H9 (cell line): Measurements from ENCODE around the gene TTC1. TPM values are rescaled to one million over a fixed set of nuclear protein-coding genes. Genes with fewer than 3 reads are reported as not detected.

Source experiments
- DNase-seq: peaks from one replicate; pipeline ENCODE4 v3.0.0-alpha.2; 2017
- H2AFZ ChIP-seq: one replicate; pipeline ENCODE4 v1.6.1; 2013; ENCODE audit warnings: mild to moderate bottlenecking, low read length, control low read depth, moderate library complexity
- H2AK5ac ChIP-seq: 2 replicates; pipeline ENCODE4 v1.6.1; 2013; ENCODE audit warnings: low read length, control low read depth, mixed read lengths; ENCODE audit not compliant: insufficient read length
- H2BK120ac ChIP-seq: one replicate; pipeline ENCODE4 v1.6.1; 2013; ENCODE audit warnings: low read depth, mild to moderate bottlenecking, low read length, control low read depth, inconsistent platforms; ENCODE audit not compliant: poor library complexity, severe bottlenecking
- H2BK12ac ChIP-seq: 2 replicates; pipeline ENCODE4 v1.6.1; 2013; ENCODE audit warnings: low read length, control low read depth, mixed read lengths, low read depth; ENCODE audit not compliant: insufficient read length
- H2BK15ac ChIP-seq: 2 replicates; pipeline ENCODE4 v1.6.1; 2013; ENCODE audit warnings: low read depth, low read length, control low read depth
- H2BK20ac ChIP-seq: one replicate; pipeline ENCODE4 v1.6.1; 2013; ENCODE audit warnings: low read depth, mild to moderate bottlenecking, low read length, control low read depth, inconsistent platforms; ENCODE audit not compliant: poor library complexity, severe bottlenecking
- H2BK5ac ChIP-seq: 2 replicates; pipeline ENCODE4 v1.6.1; 2013; ENCODE audit warnings: low read length, control low read depth, mixed read lengths; ENCODE audit not compliant: insufficient read length
- H3K14ac ChIP-seq: 2 replicates; pipeline ENCODE4 v1.6.1; 2013; ENCODE audit warnings: low read length, control low read depth; ENCODE audit not compliant: insufficient read depth
- H3K18ac ChIP-seq: 2 replicates; pipeline ENCODE4 v1.6.1; 2013; ENCODE audit warnings: low read depth, mild to moderate bottlenecking, mixed read lengths, low read length, control low read depth; ENCODE audit not compliant: insufficient read length
- H3K23ac ChIP-seq: 2 replicates; pipeline ENCODE4 v1.6.1; 2013; ENCODE audit warnings: low read length, control low read depth, mixed read lengths, low read depth; ENCODE audit not compliant: insufficient read length
- H3K23me2 ChIP-seq: 2 replicates; pipeline ENCODE4 v1.6.1; 2013; ENCODE audit warnings: low read depth, mild to moderate bottlenecking, mixed read lengths, low read length, control low read depth; ENCODE audit not compliant: insufficient read length, poor library complexity, severe bottlenecking
- H3K27ac ChIP-seq: 2 replicates; pipeline ENCODE4 v1.5.1; 2013; ENCODE audit warnings: low read length, control low read depth, mixed read lengths, low read depth; ENCODE audit not compliant: insufficient read length
- H3K27me3 ChIP-seq: 2 replicates; pipeline ENCODE4 v1.6.1; 2013; ENCODE audit warnings: low read length, control low read depth, inconsistent platforms; ENCODE audit not compliant: insufficient read depth
- H3K4ac ChIP-seq: 2 replicates; pipeline ENCODE4 v1.6.1; 2013; ENCODE audit warnings: low read depth, mild to moderate bottlenecking, control low read depth, inconsistent platforms, low read length, moderate library complexity
- H3K4me1 ChIP-seq: 2 replicates; pipeline ENCODE4 v1.6.1; 2013; ENCODE audit warnings: low read length, control low read depth, inconsistent platforms; ENCODE audit not compliant: insufficient read depth
- H3K4me2 ChIP-seq: 2 replicates; pipeline ENCODE4 v1.6.1; 2013; ENCODE audit warnings: low read length, control low read depth, mixed read lengths; ENCODE audit not compliant: insufficient read length, insufficient read depth
- H3K56ac ChIP-seq: 2 replicates; pipeline ENCODE4 v1.6.1; 2013; ENCODE audit warnings: low read depth, mild to moderate bottlenecking, mixed read lengths, low read length, control low read depth; ENCODE audit not compliant: insufficient read length
- H3K79me1 ChIP-seq: 2 replicates; pipeline ENCODE4 v1.6.1; 2013; ENCODE audit warnings: low read depth, mild to moderate bottlenecking, moderate library complexity, low read length, control low read depth, inconsistent platforms; ENCODE audit not compliant: insufficient read depth, poor library complexity, severe bottlenecking
- H3K79me2 ChIP-seq: 2 replicates; pipeline ENCODE4 v1.6.1; 2013; ENCODE audit warnings: low read length, control low read depth, inconsistent platforms; ENCODE audit not compliant: insufficient read depth
- H3K9ac ChIP-seq: 2 replicates; pipeline ENCODE4 v1.6.1; 2013; ENCODE audit warnings: low read length, control low read depth, mixed read lengths; ENCODE audit not compliant: insufficient read length; ENCODE audit errors: extremely low read depth
- H3K9me3 ChIP-seq: one replicate; pipeline ENCODE4 v1.6.1; 2013; ENCODE audit warnings: low read depth, low read length, inconsistent platforms; ENCODE audit not compliant: control insufficient read depth
- H3T11ph ChIP-seq: one replicate; pipeline ENCODE4 v1.6.1; 2013; ENCODE audit warnings: mild to moderate bottlenecking, low read length, control low read depth, inconsistent platforms
- H4K20me1 ChIP-seq: one replicate; pipeline ENCODE4 v1.6.1; 2013; ENCODE audit not compliant: control insufficient read depth, insufficient read length, insufficient read depth
- H4K5ac ChIP-seq: 2 replicates; pipeline ENCODE4 v1.6.1; 2013; ENCODE audit warnings: low read depth, mild to moderate bottlenecking, mixed read lengths, low read length, control low read depth; ENCODE audit not compliant: insufficient read length
- H4K8ac ChIP-seq: replicated peaks from 2 replicates; pipeline ENCODE4 v1.6.1; 2013; ENCODE audit warnings: low read length, control low read depth, mixed read lengths, low read depth; ENCODE audit not compliant: insufficient read length
- H4K91ac ChIP-seq: 2 replicates; pipeline ENCODE4 v1.6.1; 2013; ENCODE audit warnings: low read depth, mild to moderate bottlenecking, moderate library complexity, mixed read lengths, low read length, control low read depth; ENCODE audit not compliant: insufficient read length
- H3K27ac Mint-ChIP-seq, 3 experiments: 2 replicates in 2 of 3; 3 replicates in 1 of 3; pipeline ENCODE4 v1.8.0; 2020 to 2021; ENCODE audit warnings: mixed read lengths in 3 of 3, mild to moderate bottlenecking in 1 of 3, moderate library complexity in 1 of 3
- H3K27me3 Mint-ChIP-seq: 2 replicates; pipeline ENCODE4 v1.8.0; 2021; ENCODE audit warnings: low read depth, mild to moderate bottlenecking, moderate library complexity, mixed read lengths
- H3K36me3 Mint-ChIP-seq, 3 experiments: 2 replicates in 2 of 3; 3 replicates in 1 of 3; pipeline ENCODE4 v1.8.0; 2020 to 2021; ENCODE audit warnings: low read depth in 3 of 3, mixed read lengths in 3 of 3; ENCODE audit not compliant: insufficient read depth in 1 of 3
- H3K4me1 Mint-ChIP-seq, 2 experiments: 2 replicates each; pipeline ENCODE4 v1.8.0; 2020; ENCODE audit warnings: mixed read lengths in 2 of 2
- H3K4me3 Mint-ChIP-seq, 2 experiments: 2 replicates in 1 of 2; 3 replicates in 1 of 2; pipeline ENCODE4 v1.8.0; 2020 to 2021; ENCODE audit warnings: mild to moderate bottlenecking in 2 of 2, mixed read lengths in 2 of 2, moderate library complexity in 1 of 2
- H3K9me3 Mint-ChIP-seq, 2 experiments: 2 replicates in 1 of 2; 3 replicates in 1 of 2; pipeline ENCODE4 v1.8.0; 2020; ENCODE audit warnings: mild to moderate bottlenecking in 2 of 2, mixed read lengths in 2 of 2, moderate library complexity in 1 of 2
- CTCF ChIP-seq: fragments of 200-600 bp; sonication (generic); conservative IDR thresholded peaks from 3 replicates; pipeline ENCODE4 v1.8.0; 2021; ENCODE audit warnings: antibody characterized with exemption, mild to moderate bottlenecking
- WGBS: extraction: QIAGEN DNeasy Blood & Tissue Kit; methylation state at CpG from one replicate; pipeline ENCODE4 v1.1.7; 2013; ENCODE audit warnings: missing lambda C conversion rate, low lambda C conversion rate, mixed read lengths; ENCODE audit not compliant: insufficient read length; ENCODE audit errors: extremely low coverage; 5-methylcytosine and 5-hydroxymethylcytosine counted together
- total RNA-seq: library from RNA; stranded (reverse); gene quantifications from 2 replicates; pipeline ENCODE4 v1.2.1, GENCODE V29; 2021

The TTC1 gene
- total RNA-seq, 1 experiment from 2014 or later: 62.6 TPM

- peak overlapping the region in 1 of 3 experiments; percentile 41; a peak in 2 of 7 replicates for H3K27ac Mint-ChIP-seq
- no peak overlapping the region for H2AK5ac ChIP-seq
- H3K27me3 ChIP-seq: no peaks in the 10 kb centered on the region
- no peak overlapping the region for H2BK5ac ChIP-seq
- H3K4ac ChIP-seq: no peak overlapping the region
- no peak overlapping the region for H2BK15ac ChIP-seq
- no peak overlapping the region for H3K18ac ChIP-seq
- H3K56ac ChIP-seq: no peak overlapping the region
- no peak overlapping the region for H4K91ac ChIP-seq
- H2BK120ac ChIP-seq: no peak overlapping the region
- H3K4me1 ChIP-seq: no peaks in the 10 kb centered on the region
- H4K5ac ChIP-seq: no peak overlapping the region
- no peak overlapping the region for H2AFZ ChIP-seq
- no peaks in the 10 kb centered on the region for H3K9me3 Mint-ChIP-seq
- H3K23ac ChIP-seq: no peak overlapping the region
- H2BK20ac ChIP-seq: no peak overlapping the region
- H3K9ac ChIP-seq: no peak overlapping the region
- DNase-seq: no peak
- H3K36me3 Mint-ChIP-seq: peaks cover 4 to 35% (median 34%) of the 10 kb centered on the region in 3 experiments; a peak in 6 of 7 replicates
- H2BK12ac ChIP-seq: no peak overlapping the region
- TF ChIP-seq CTCF: no peak
- no peaks in the 10 kb centered on the region for H3K9me3 ChIP-seq
- H3K27me3 Mint-ChIP-seq: no peaks in the 10 kb centered on the region
- peaks cover 6% of the 10 kb centered on the region for H3K79me1 ChIP-seq
- no CpG with 5 or more reads among the region's 3 CpGs for WGBS
- no peaks in the 10 kb centered on the region for H4K20me1 ChIP-seq
- no peak overlapping the region for H4K8ac ChIP-seq
- H3K23me2 ChIP-seq: no peaks in the 10 kb centered on the region
- peaks cover 4% of the 10 kb centered on the region; the same call in 1 of the 2 replicates for H3K79me2 ChIP-seq
- H3K4me3 Mint-ChIP-seq: no peak overlapping the region
- H3K4me2 ChIP-seq: no peak overlapping the region
- H3K14ac ChIP-seq: no peak overlapping the region
- H3K27ac ChIP-seq: no peak overlapping the region
- H3K4me1 Mint-ChIP-seq: peaks cover 3 to 7% of the 10 kb centered on the region in 2 experiments; a peak in 3 of 4 replicates
- no peak overlapping the region for H3T11ph ChIP-seq
These were observed 20.7 kb downstream of the TTC1 start for GRCh38 chr5:160029540-160030139.
